Caki2 (cell line): ENCODE results near the gene ANO4. TPM values are rescaled to one million over a fixed set of nuclear protein-coding genes. Genes with fewer than 3 reads are reported as not detected.
"Not testable (repeated sequence)": the region's sequence is repeated elsewhere in the genome, so short reads cannot be mapped to it uniquely, and the experiment has no call there.

Experiments used
- DNase-seq: peaks from one replicate; pipeline ENCODE4 v3.0.0-alpha.2; 2015; ENCODE audit warnings: low read depth
- in situ Hi-C: cut with HindIII; loops from 2 replicates; pipeline ENCODE4 v1.10.0; 2016; ENCODE audit warnings: low sequenced_read_pairs, low pct_unique_long_range_greater_than_20kb, mixed read lengths
- total RNA-seq: library from RNA; depleted of rRNA; stranded (reverse); fragments of >200 nt; shearing (Covaris generic); gene quantifications from 2 replicates; pipeline ENCODE4 v1.2.3, GENCODE V29; 2014; ENCODE audit warnings: low replicate concordance

The ANO4 gene
- total RNA-seq, 1 experiment from 2014 or later = not detected

GRCh38 chr12:100913872-100914592 lies 119.5 kb downstream of the ANO4 start:
- no peak for DNase-seq
- in situ Hi-C loops = no loop called here

GRCh38 chr12:100919116-100919515 lies 124.5 kb downstream of the ANO4 start:
- DNase-seq = no peak
- in situ Hi-C loops = no loop called here

GRCh38 chr12:100920493-100920892 lies 125.9 kb downstream of the ANO4 start:
- in situ Hi-C loops = no loop called here
- DNase-seq = no peak

GRCh38 chr12:100926669-100927248 lies 132.2 kb downstream of the ANO4 start:
- in situ Hi-C loops = no loop called here
- DNase-seq = peak; percentile 32

GRCh38 chr12:100927826-100928225 lies 133.2 kb downstream of the ANO4 start:
- in situ Hi-C loops = no loop called here
- peak; percentile 25 for DNase-seq

- no peak for DNase-seq
Measured at GRCh38 chr12:100932571-100932970, 138.0 kb downstream of the ANO4 start.

GRCh38 chr12:100933531-100933930 lies 139.0 kb downstream of the ANO4 start:
- in situ Hi-C loops, DNase-seq: not testable (repeated sequence)

More at GRCh38 chr12:100932571-100932970, 138.0 kb downstream of the ANO4 start:
- in situ Hi-C loops = no loop called here

GRCh38 chr12:100935929-100936328 lies 141.4 kb downstream of the ANO4 start:
- DNase-seq = no peak
- in situ Hi-C loops = no loop called here

- in situ Hi-C loops = no loop called here
- no peak for DNase-seq
Measured at GRCh38 chr12:100936661-100937060, 142.1 kb downstream of the ANO4 start.

- in situ Hi-C loops = no loop called here
- DNase-seq = no peak
Measured at GRCh38 chr12:100940503-100940902, 145.9 kb downstream of the ANO4 start.

- DNase-seq = no peak
- in situ Hi-C loops = no loop called here
Measured at GRCh38 chr12:100942984-100943749, 148.6 kb downstream of the ANO4 start.

GRCh38 chr12:100951756-100952155 lies 157.2 kb downstream of the ANO4 start:
- in situ Hi-C loops = no loop called here
- DNase-seq = no peak

- in situ Hi-C loops = no loop called here
Measured at GRCh38 chr12:100953217-100953616, 158.6 kb downstream of the ANO4 start.

GRCh38 chr12:100953677-100954076 lies 159.1 kb downstream of the ANO4 start:
- no peak for DNase-seq
- in situ Hi-C loops = no loop called here

More at GRCh38 chr12:100953217-100953616, 158.6 kb downstream of the ANO4 start:
- no peak for DNase-seq

- no peak for DNase-seq
- in situ Hi-C loops = no loop called here
Measured at GRCh38 chr12:100954118-100954517, 159.5 kb downstream of the ANO4 start.

GRCh38 chr12:100955139-100955538 lies 160.6 kb downstream of the ANO4 start:
- peak; percentile 6 for DNase-seq
- in situ Hi-C loops = no loop called here

GRCh38 chr12:100956311-100956852 lies 161.8 kb downstream of the ANO4 start:
- in situ Hi-C loops = no loop called here
- no peak for DNase-seq

- DNase-seq = no peak
- in situ Hi-C loops = no loop called here
Measured at GRCh38 chr12:100959481-100959880, 164.9 kb downstream of the ANO4 start.
